Parathyroid adenoma (tissue), 2 donors: ENCODE results near the gene DNAI2.

Experiments used
- H2AFZ ChIP-seq: fragments of 300-600 bp; sonication (generic); one replicate; pipeline ENCODE4 v1.7.0; 2017; ENCODE audit warnings: antibody characterized with exemption, mild to moderate bottlenecking
- H3K27ac ChIP-seq: fragments of 300-600 bp; sonication (generic); one replicate; pipeline ENCODE4 v1.7.0; 2017
- H3K27me3 ChIP-seq: fragments of 300-600 bp; sonication (generic); one replicate; pipeline ENCODE4 v1.7.0; 2017; ENCODE audit warnings: low read length; ENCODE audit not compliant: control insufficient read depth, insufficient read depth
- H3K36me3 ChIP-seq: fragments of 300-600 bp; sonication (generic); one replicate; pipeline ENCODE4 v1.7.0; 2017; ENCODE audit warnings: low read length; ENCODE audit not compliant: control insufficient read depth, insufficient read depth
- H3K4me1 ChIP-seq: fragments of 300-600 bp; sonication (generic); one replicate; pipeline ENCODE4 v1.7.0; 2017; ENCODE audit warnings: control low read depth
- H3K4me2 ChIP-seq: fragments of 300-600 bp; sonication (generic); one replicate; pipeline ENCODE4 v1.7.0; 2017; ENCODE audit warnings: low read length
- H3K4me3 ChIP-seq: fragments of 300-600 bp; sonication (generic); one replicate; pipeline ENCODE4 v1.7.0; 2017; ENCODE audit warnings: low read depth, low read length
- H3K79me2 ChIP-seq: fragments of 300-600 bp; sonication (generic); one replicate; pipeline ENCODE4 v1.7.0; 2017; ENCODE audit warnings: control low read depth
- H3K9ac ChIP-seq: fragments of 300-600 bp; sonication (generic); one replicate; pipeline ENCODE4 v1.7.0; 2017; ENCODE audit warnings: mild to moderate bottlenecking
- H3K9me3 ChIP-seq: fragments of 300-600 bp; sonication (generic); one replicate; pipeline ENCODE4 v1.7.0; 2017; ENCODE audit warnings: low read length; ENCODE audit not compliant: control insufficient read depth
- CTCF ChIP-seq: fragments of 300-600 bp; sonication (generic); IDR thresholded peaks from one replicate; pipeline ENCODE4 v1.7.0; 2017; ENCODE audit warnings: antibody characterized with exemption, mild to moderate bottlenecking
- donor health status: primary hyperparathyroidism.

Gene DNAI2

GRCh38 chr17:74267579-74267978, 6.5 kb upstream of the DNAI2 start:
- no peaks in the 10 kb centered on the region for H3K36me3 ChIP-seq
- no peak overlapping the region for H3K4me3 ChIP-seq
- no peak overlapping the region for H3K27ac ChIP-seq
- H3K79me2 ChIP-seq: no peaks in the 10 kb centered on the region
- H3K27me3 ChIP-seq: no peaks in the 10 kb centered on the region
- H2AFZ ChIP-seq: no peak overlapping the region
- no peaks in the 10 kb centered on the region for H3K4me1 ChIP-seq
- H3K9ac ChIP-seq: no peak overlapping the region
- no peaks in the 10 kb centered on the region for H3K9me3 ChIP-seq
- no peak for TF ChIP-seq CTCF
- H3K4me2 ChIP-seq: no peak overlapping the region

- Histone ChIP-seq H3K27me3 (no peaks in the 10 kb centered on the region), H3K4me3 (no peak overlapping the region), H3K9ac (no peak overlapping the region), H2AFZ (no peak overlapping the region), H3K27ac (no peak overlapping the region), H3K9me3 (no peaks in the 10 kb centered on the region), H3K4me1 (no peaks in the 10 kb centered on the region), H3K79me2 (no peaks in the 10 kb centered on the region), H3K4me2 (no peak overlapping the region), H3K36me3 (no peaks in the 10 kb centered on the region)
- TF ChIP-seq CTCF: no peak
These were observed 6.0 kb upstream of the DNAI2 start for GRCh38 chr17:74267987-74268499.

- no peaks in the 10 kb centered on the region for H3K79me2 ChIP-seq
- no peak overlapping the region for H3K4me2 ChIP-seq
- no peak overlapping the region for H2AFZ ChIP-seq
- no peak for TF ChIP-seq CTCF
- H3K9ac ChIP-seq: no peak overlapping the region
- no peaks in the 10 kb centered on the region for H3K27me3 ChIP-seq
- no peaks in the 10 kb centered on the region for H3K36me3 ChIP-seq
- H3K4me1 ChIP-seq: no peaks in the 10 kb centered on the region
- H3K27ac ChIP-seq: no peak overlapping the region
- H3K9me3 ChIP-seq: no peaks in the 10 kb centered on the region
- H3K4me3 ChIP-seq: no peak overlapping the region
These were observed 5.5 kb upstream of the DNAI2 start for GRCh38 chr17:74268558-74268957.

DNA sequence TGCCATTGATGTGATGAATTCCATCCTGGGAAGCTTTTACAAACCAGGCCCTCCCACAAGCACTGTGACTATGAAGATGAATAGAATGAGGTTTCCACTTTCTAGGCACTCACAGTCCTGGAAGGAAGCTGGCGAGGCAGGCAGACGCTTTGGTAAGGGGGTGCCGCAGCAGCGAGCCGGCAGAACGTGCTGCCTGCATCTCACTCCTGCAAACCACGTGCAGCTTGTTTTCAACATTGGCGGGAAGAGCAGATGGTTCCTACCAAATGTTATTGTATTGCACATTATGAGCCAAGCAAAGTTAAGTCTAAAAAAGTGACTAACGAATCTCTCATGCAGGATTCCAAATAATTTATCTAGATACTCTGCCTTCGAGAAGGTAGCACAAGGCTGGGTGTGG, 3.7 kb upstream of the DNAI2 start:
- Histone ChIP-seq H3K27ac (no peak overlapping the region), H3K27me3 (peaks cover 3% of the 10 kb centered on the region), H3K9me3 (no peaks in the 10 kb centered on the region), H3K9ac (no peak overlapping the region), H2AFZ (no peak overlapping the region), H3K4me3 (no peak overlapping the region), H3K36me3 (no peaks in the 10 kb centered on the region), H3K4me1 (no peaks in the 10 kb centered on the region), H3K4me2 (no peak overlapping the region), H3K79me2 (no peaks in the 10 kb centered on the region)
- no peak for TF ChIP-seq CTCF

DNA sequence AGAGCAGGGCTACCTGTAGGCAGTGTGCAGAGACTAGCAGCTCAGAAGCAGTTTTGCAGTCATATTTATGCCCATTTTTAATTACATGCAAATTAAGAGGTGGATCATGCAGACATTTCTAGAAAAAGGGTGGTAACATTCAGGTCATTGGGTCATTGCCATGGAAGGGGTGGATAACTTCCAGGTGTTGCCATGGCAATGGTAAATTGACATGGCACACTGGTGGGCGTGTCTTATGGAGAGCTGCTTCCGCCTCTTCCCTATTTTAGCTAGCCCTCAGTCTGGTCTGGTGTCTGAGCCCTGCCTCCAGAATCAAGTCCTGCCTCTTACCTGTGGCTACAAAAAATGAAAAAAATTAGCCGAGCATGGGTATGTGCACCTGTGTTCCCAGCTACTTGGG, 2.8 kb upstream of the DNAI2 start:
- Histone ChIP-seq H3K4me3 (no peak overlapping the region), H3K36me3 (no peaks in the 10 kb centered on the region), H3K4me1 (no peaks in the 10 kb centered on the region), H3K9me3 (no peaks in the 10 kb centered on the region), H3K79me2 (no peaks in the 10 kb centered on the region), H3K4me2 (no peak overlapping the region), H3K27ac (no peak overlapping the region), H2AFZ (no peak overlapping the region), H3K9ac (no peak overlapping the region), H3K27me3 (peaks cover 3% of the 10 kb centered on the region)
- no peak for TF ChIP-seq CTCF
